Measurements from ENCODE around the gene SNX5.
"Not testable (repeated sequence)": the region's sequence is repeated elsewhere in the genome, so short reads cannot be mapped to it uniquely, and the experiment has no call there.

SNX5 gene

DNA sequence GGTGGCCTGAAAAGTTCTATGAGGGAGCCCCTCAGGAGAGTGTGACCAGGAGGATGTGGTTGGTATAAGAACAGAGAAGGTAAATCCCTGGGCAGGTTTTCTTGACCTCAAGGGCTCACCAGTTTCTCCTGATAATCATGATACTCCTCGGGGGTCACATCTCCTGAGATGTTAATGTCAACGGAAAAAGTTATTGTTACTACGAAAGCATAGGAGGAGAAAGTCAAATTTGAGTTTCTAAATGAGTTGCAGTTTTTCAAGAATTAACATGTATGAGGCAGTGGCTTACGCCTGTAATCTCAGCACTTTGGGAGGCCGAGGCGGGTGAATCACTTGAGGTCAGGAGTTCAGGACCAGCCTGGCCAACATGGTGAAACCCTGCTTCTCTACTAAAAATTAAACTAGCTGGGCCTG lies 23.6 kb upstream of the SNX5 start:
- no peak for DNase-seq

DNA sequence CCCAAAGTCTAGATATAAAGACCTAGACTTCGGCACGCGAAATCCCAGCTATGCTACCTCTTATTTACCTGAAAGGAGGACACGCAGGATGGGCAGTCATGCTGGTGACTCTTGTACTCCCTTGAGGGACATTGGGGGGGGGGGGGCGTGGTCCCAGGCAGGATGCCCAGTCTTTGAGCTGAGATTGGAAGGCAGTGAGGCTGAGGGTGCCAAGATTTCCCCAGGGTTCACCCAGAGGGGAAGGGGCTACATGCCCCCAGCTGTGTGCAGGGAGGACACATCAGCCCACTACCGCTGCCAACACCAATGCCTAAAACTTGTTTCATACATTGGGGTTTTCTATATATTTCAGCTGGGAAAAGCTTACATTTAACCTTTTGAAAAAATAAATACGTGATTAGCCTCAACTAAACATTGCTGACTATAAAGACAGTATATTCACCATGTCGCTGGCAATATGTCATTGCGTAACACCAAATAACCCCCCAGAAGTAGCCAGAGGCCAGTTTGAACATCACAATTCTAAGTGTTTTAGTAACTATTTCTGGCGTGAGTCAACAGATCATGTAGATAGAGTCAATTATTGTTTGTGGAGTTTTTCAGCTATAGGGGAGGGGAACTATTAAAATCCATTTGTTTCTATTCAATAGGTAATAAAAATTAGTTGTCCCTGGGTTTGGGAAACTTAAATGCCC lies 21.8 kb upstream of the SNX5 start:
- no peak for DNase-seq

DNA sequence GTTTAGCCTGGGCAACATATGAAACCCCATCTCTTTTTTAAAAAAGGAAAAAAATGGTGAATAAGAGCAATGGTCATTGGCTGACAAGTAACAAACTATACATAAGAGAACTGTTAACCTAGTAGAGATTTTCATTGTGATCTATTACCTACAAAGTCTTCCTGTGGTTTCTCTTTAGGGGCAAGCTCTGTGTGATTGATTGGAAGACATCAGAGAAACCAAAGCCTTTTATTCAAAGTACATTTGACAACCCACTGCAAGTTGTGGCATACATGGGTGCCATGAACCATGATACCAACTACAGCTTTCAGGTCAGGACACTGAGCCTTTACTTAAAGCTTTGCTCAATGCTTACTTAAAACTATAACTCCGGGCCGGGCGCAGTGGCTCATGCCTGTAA lies 19.4 kb upstream of the SNX5 start:
- DNase-seq = no peak

DNA sequence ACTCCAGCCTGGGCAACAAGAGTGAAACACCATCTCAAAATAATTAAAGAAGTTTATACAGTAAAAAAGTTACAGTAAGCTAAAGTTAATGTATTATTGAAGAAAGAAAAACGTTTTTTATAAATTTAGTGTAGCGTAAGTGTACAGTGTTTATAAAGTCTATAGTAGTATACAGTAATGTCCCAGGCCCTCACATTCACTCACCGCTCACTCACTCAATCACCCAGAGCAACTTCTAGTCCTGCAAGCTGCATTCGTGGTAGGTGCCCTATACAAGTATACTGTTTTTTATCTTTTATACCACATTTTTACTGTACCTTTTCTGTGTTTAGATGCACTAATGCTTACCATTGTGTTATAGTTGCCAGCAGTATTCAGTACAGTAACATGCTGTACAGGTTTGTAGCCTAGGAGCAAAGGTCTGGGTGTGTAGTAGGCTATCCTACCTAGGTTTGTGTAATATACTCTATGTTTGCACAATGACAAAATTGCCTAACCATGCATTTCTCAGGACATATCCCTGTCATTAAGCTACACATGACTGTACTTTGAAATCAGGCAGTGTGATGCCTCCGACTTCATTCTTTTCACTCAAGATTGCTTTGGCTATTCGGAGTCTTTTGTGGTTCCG lies 16.9 kb upstream of the SNX5 start:
- DNase-seq = no peak

DNA sequence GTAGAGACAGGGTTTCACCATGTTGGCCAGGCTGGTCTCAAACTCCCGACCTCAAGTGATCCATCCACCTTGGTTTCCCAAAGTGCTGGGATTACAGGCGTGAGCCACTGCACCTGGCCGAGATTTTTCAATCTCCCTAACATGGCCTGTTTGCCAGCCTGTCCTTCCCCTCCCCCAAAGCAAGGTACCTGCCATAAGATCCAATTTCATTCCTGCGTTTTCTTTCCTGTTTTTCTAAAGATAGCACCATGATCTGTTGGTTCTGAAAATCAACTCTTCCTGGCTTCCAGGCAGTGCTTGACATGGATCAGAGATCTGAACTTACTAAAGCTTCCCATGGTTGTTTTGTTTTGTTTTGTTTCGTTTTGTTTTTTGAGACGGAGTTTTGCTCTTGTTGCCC lies 7.7 kb upstream of the SNX5 start:
- DNase-seq = no peak

DNA sequence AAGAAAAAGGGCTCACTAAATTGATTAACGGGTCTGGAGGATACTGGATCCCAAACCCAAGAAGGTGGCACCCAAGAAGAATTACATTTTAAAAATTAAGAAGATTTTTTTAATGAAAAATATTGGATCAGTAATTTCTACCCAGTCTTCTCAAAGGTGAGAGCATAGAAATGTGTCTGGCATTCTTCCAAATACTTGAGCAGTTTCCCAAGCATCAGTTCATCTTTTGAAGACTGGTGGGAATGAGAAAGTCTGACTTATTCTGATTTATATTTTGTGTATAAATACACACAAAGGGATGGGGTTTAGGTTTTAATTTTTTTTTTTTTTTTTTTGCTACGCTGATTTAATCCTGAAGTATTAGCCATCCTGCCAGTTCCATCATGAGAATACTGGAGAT lies 3.5 kb upstream of the SNX5 start:
- no peak for DNase-seq

DNA sequence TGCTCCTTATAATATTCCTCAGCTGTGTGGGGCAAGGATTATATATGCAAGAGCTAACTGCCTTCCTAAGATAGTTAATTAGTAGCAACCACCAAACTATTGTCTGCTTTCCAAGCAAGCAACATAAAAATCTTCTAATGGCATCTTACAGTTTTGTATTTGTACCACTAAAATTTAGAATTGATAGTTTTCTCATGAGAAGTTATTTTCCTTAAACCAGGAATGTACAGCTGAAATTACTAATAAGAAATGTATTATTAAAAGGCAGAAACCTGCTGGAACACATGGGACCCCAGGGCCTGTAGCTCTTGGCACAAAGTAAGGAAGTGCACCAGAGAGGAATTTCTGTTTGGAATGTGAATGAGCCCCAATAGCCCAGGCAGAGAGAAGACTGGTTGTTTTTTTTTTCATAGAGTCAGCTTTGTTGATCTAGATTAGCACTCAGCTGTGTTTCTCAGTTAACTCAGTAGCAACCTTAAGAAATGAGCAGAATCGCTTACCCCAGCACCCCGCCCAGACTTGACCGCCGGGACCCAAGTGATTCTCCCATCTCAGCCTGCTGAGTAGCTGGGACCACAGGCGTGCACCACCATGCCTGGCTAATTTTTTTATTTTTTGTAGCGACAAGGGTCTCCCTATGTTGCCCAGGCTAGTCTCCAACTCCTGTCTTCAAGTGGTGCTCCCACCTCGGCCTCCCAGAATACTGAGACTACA lies 2.9 kb upstream of the SNX5 start:
- DNase-seq = no peak

DNA sequence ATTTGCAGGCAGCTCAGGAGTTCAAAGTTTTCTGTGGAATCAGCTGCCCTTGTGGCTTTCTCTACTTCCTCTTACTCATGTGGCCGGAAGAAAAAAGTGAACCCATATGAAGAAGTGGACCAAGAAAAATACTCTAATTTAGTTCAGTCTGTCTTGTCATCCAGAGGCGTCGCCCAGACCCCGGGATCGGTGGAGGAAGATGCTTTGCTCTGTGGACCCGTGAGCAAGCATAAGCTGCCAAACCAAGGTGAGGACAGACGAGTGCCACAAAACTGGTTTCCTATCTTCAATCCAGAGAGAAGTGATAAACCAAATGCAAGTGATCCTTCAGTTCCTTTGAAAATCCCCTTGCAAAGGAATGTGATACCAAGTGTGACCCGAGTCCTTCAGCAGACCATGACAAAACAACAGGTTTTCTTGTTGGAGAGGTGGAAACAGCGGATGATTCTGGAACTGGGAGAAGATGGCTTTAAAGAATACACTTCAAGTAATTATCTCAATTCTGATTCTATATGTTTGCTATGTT lies 1.4 kb upstream of the SNX5 start:
- no peak for DNase-seq

DNA sequence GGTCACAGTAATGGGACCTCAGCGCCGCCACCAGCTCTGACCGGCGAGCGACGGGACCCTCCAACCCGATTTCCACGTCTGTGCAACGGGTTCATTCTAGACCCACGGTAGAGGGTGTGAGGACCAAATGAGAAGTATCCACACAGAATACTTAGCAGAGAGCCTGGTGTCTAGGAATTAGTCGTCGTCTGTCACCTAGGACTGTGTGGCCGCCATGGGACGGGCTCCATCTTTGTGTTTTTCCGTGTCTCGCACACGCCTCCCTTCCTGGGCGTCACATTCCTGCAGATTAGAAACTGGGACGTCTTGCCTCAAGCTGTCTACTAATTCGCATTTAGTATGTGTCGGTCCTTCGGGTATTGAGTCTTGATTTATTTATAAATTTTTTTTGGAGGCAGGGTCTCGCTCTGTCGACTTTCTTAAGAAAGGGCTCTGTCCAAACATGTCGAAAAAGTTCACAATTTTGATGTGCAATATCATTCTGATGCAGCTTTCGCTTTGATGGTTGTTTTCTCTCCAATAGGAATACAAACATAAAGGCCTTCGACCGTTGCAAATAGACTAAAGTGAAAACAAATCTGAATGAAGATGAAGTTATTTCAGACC lies 787 bp upstream of the SNX5 start:
- no peak for DNase-seq

DNA sequence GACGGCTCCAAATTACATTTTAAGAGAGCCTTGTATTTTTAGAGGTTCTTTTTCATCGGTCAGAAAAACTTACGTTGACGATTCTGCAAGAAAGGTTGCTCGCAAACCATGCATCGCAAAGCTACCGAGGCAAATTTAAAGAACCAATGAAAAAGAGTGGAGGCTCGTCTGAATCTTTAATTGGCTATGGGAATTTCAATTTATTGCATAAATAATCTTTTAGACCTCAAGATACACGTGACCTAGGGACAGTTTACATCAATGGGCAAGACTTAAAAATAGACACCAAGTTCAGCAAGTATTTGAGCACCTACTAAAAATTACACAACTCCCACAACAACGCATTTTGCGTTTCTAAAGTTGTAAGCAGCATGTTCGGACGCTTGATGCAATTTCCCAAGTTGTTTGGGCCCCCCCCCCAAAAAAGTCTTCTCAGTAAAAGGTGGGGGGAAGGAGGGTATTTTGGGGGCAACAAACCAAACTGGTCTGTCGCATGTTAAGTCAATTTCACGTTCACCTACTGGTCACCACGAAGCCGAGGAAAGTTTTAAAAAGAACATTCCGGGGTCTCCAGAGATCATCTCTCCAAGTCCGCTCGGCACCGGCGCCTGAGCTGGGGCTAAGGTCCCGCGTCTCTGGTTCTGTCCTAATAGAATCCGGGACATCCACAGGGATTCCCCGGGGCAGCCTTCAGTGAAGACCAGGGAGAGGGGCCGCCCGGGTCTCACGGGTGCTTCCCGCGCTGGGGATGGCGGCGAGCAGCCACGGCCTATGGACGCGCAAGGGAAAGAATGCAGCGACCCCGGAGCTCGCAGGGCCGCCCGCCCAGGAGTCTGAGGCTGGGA lies 851 bp downstream of the SNX5 start:
- no peak for DNase-seq

DNA sequence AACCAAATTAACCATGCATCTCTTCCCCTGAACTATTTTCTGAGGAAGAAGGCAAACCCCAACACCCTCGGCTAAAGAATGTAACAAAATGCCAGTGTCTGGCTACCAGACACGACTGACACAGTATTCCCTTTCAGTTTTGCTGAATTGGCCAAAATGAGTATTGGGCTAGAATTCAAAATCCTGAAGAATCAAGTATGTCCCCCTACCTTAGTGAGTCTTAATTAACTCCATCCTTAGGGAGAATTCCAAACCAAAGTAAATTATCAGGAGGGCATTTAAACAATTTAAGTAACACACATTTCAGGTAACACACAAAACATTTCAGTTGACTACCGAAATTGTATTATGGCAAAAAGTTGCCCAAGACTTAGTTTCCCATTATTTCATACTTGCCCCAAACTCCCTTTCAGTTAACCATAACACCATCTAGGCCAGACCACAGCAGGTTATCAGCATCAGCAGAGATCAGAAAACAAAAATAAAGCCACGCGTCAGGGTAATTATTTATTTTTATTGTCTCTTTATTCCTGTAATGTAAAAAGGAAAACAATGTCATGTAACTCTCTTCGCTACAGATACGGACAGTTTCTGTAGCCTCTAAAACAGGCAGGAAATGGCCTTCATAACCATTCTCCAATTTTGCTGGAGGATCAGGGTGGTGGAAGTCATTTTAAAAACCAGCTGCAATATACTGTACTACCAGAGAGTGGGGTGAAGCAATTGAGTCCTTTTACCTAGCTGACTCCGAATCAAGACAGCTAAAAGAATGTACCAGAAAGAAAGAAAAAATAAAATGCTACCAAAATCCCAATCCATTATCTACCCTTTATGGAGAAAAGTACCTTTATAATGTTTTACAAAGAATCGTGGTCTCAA lies 1.9 kb downstream of the SNX5 start:
- DNase-seq = no peak

DNA sequence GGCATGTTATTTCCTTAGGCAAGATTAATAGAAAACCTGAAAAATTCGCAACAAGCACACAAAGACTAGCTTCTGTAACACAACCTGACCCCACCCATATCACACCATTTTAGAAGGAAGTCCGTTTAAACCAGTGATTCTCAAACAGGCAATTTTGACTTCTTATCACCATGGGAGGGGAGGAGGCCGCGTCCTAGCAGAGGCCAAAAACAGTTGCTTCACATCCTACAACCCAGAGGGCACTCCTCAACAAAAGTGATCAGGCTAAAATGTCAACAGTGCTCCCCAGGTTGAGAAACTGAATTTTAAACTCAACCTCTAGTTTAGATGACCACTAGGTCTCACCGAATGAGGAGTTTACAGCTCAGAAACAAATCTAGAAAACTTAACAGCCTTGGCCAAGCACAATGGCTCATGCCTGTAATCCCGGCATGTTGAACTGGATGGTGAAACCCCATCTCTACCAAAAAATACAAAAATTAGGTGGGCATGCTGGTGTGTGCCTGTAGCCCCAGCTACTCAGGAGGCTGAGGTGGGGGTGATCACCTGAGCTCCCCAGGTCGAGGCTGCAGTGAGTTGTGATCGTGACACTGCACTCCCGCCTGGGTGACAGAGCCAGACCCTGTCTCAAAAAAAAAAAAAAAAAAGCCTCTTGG lies 3.4 kb downstream of the SNX5 start:
- DNase-seq = no peak

DNA sequence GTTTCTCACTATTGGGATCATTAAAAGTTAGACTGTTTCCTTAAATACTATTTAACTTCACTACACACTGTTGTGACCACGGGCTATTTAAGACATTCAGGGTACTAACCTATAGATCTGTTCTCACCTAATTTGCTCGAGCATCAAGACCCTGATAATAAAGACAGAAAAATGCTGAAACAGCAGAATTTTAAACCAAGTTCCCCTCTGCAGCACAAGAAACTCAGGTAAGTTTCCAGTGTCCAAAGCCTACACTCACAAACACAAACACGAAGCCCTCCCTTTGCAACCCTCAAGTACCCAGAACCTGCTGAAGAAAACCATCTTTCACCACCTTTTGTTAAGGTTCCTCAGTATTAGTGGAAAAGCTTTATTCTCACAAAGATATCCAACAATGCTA lies 4.0 kb downstream of the SNX5 start:
- no peak for DNase-seq

DNA sequence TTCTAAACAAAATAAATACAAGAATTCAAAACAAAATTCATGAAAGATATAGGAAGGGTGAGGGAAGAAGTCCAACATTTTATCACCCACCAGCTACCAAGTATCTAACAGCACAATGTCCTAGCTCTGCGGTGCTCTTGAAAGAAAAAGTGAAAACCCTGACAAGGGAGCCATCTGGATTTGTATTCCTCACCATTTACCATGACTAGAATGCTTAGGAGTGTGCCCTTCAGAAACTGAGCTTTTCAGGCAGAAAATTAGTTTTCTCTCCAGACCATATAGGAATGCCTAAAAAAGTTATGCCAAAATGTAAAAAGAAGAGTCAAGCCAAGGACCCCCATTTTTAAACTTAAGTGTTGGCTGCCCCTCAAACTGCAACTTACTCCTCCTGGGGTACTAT lies 4.5 kb downstream of the SNX5 start:
- no peak for DNase-seq

DNA sequence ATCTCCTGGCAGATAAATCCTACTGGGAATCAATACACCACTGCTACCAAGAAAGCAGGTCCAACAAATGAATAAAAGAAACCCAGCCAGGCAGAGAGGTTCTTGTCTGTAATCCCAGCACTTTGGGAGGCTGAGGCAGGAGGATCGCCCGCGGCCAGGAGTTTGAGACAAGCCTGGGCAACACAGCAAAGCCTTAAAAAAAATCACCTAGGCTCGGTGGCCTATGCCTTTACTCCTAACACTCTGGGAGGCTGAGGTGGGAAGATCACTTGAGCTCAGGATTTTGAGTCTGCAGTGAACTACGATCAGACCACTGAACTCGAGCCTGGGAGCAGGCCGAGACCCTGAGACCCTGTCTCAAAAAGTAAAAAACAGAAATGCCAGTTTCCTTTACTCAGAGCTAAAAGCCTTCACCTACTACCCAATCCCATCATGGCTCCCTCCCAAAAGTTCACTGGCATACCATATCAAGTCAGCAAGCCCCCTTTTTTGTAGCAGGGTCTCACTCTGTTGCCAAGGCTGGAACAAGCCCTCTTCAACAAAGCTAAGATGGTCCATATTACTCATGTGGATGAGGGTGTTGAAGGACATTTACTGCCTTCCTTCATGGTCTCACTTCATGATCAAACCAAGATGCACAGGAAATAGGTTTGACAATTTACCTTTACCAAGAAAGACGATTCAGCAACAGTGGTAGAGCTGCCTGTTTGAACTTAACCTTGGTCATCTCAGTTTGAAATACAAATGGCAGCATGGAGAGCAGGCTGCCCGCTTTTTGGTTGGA lies 5.3 kb downstream of the SNX5 start:
- DNase-seq = no peak

DNA sequence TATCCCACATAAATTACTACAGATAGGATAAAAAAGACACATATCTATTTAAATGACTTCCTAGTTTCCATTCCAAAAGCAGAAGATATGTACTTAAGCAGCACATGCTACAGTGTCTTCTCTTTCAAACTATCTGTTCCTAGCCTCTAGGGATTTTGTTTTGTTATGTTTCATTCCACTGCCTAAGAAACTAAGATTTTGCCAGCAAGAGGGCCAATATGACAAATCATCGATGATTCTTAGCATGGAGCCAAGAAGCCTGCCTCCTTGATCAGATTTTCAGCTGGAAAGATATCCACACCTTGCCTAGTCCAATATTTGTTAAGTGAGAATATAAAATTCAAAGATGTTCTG lies 7.0 kb downstream of the SNX5 start:
- DNase-seq = no peak

DNA sequence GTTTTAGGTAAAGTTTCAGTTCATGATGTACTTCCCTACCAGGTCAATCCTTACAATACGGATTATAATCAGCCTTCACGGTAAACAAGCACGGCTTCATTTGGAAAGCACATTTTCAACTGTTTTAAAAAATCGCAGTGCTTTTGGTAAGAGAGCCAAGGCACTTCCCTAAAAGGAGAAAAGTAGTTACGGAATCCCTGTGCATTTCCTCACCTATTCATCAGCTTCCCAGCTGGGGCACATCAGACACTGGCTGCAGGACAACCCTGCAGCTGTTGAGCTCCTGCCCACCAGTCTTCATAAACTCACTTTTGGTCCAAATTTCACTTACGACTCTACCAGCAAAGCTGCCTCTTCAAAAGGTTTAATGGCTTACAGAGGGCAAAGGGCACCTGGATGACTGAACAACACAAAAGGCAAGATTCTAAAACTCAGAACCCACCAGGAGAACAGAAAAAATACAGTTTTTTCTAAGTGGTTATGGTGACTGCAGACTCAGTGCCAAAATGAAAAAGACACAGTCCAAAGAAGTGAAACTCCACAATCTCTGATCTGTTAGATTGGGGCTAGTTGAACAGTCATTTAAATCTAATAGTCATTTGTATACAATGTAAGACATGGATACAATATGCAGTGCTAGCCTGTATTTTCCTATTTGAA lies 7.5 kb downstream of the SNX5 start:
- no peak for DNase-seq

DNA sequence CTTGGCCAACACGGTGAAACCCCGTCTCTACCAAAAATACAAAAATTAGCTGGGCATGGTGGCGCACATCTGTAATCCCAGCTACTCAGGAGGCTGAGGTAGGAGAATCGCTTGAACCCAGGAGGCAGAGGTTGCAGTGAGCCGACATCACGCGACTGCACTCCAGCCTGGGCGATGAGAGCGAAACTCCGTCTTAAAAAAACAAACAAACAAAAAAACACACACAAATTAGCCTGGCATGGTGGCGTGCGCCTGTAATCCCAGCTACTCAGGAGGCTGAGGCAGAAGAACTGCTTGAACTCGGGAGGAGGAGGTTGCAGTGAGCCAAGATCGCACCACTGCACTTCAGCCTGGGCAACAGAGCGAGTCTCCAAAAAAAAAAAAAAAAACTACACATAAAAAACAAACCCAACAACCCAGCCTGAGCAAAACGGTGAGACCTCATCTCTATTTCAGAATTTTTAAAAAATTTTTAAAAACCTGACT lies 8.2 kb downstream of the SNX5 start:
- DNase-seq = not testable (repeated sequence)

DNA sequence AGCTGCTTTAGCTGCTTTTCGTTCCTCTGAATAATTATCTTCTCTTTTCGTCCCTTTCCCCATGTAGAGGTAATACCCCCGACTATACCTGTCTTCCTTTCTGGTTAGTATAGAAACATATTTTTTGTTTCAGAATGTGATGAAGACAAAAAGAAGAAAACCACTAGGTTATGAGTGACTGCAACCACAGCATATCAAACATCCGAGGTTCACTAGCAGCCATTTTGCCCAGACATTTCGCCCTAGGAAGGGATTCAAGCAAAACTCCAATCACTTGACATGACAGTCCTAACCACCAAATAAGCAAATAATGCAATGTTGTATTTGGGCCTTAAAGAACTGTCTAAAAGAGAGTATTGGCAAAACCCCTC lies 9.4 kb downstream of the SNX5 start:
- no peak for DNase-seq

All from NCI-H774 (cell line).